Right atrium auricular region (tissue), 2 donors: ENCODE measurements around the gene SYNRG. TPM values are rescaled to one million over a fixed set of nuclear protein-coding genes. Genes with fewer than 3 reads are reported as not detected.

Experiments used
- DNase-seq: peaks from one replicate; pipeline ENCODE4 v3.0.0-alpha.2; 2019; ENCODE audit warnings: low spot score
- H3K27ac ChIP-seq, 2 donors: fragments of 200-600 bp; sonication (generic); 1 replicate in 1 of 2; 2 replicates in 1 of 2; pipeline ENCODE4 v1.5.1; 2016 to 2019
- H3K27me3 ChIP-seq, 2 donors: fragments of 200-600 bp; sonication (generic); one replicate each; pipeline versions ENCODE4 v1.5.1 to v1.6.0; 2017 to 2019
- H3K36me3 ChIP-seq: fragments of 200-600 bp; sonication (generic); one replicate; pipeline ENCODE4 v1.5.1; 2016
- H3K4me1 ChIP-seq, 2 donors: fragments of 200-600 bp; sonication (generic); one replicate each; pipeline versions ENCODE4 v1.5.1 to v1.6.0; 2017 to 2019
- H3K4me3 ChIP-seq, 2 donors: fragments of 200-600 bp; sonication (generic); 1 replicate in 1 of 2; 2 replicates in 1 of 2; pipeline ENCODE4 v1.5.1; 2017 to 2019; ENCODE audit warnings: mild to moderate bottlenecking in 1 of 2, moderate library complexity in 1 of 2
- H3K9me3 ChIP-seq, 2 donors: fragments of 200-600 bp; sonication (generic); one replicate each; pipeline ENCODE4 v1.5.1; 2019
- total RNA-seq, 2 donors: library from RNA; depleted of rRNA; stranded (reverse); fragments of >200 nt; gene quantifications; one replicate each; pipeline ENCODE4 v1.1.0, GENCODE V29; 2016
- TF ChIP-seq, protein P1 (sequence below), 2 donors: fragments of 200-600 bp; sonication (generic); IDR thresholded peaks; one replicate each; pipeline ENCODE4 v1.5.1; 2019; ENCODE audit warnings: antibody characterized with exemption in 2 of 2

Gene SYNRG
- total RNA-seq, 2 donors from 2014 or later, result 15.0 to 18.4 TPM

DNA sequence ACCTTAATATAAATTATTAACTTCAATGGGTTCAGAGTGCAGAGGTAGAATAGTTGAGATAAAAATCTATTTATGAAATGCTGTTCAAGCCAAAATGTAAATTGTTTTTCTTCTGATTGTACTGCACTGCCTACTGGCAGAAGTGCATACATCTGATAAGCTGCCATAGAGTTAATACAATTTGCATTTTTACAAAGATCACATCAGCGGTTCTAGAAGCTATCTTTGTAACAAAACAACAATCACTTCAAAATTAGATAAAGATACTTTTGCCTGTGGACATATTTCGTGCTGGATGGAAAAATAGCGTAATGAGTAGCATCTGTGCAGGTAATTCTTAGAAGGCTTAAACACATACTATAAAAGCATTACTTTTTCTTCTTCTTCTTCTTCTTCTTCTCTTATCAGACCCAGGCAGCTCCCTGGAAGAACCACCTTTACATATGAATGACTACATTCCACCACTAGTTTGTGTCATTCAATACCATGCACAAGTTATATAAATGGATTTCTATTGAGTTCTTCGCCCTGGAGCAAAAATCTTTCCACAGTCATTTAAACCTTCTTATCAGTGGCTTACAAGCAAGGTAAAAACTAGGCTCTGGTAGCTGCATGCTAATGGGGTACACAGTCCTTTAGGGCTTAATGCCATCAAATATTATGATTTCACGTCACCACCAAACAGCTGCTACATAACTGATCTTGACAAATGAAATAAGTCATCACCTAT lies 47.0 kb downstream of the SYNRG start:
- H3K9me3 ChIP-seq, result no peaks in the 10 kb centered on the region
- H3K27ac ChIP-seq, result no peak overlapping the region
- no peaks in the 10 kb centered on the region for H3K4me1 ChIP-seq
- DNase-seq, result no peak
- no peaks in the 10 kb centered on the region for H3K27me3 ChIP-seq
- TF ChIP-seq, protein P1, sequence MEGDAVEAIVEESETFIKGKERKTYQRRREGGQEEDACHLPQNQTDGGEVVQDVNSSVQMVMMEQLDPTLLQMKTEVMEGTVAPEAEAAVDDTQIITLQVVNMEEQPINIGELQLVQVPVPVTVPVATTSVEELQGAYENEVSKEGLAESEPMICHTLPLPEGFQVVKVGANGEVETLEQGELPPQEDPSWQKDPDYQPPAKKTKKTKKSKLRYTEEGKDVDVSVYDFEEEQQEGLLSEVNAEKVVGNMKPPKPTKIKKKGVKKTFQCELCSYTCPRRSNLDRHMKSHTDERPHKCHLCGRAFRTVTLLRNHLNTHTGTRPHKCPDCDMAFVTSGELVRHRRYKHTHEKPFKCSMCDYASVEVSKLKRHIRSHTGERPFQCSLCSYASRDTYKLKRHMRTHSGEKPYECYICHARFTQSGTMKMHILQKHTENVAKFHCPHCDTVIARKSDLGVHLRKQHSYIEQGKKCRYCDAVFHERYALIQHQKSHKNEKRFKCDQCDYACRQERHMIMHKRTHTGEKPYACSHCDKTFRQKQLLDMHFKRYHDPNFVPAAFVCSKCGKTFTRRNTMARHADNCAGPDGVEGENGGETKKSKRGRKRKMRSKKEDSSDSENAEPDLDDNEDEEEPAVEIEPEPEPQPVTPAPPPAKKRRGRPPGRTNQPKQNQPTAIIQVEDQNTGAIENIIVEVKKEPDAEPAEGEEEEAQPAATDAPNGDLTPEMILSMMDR (IDR thresholded peaks at IDR 0.05), result no peak
- H3K4me3 ChIP-seq, result no peak overlapping the region
- peaks cover 67% of the 10 kb centered on the region for H3K36me3 ChIP-seq

DNA sequence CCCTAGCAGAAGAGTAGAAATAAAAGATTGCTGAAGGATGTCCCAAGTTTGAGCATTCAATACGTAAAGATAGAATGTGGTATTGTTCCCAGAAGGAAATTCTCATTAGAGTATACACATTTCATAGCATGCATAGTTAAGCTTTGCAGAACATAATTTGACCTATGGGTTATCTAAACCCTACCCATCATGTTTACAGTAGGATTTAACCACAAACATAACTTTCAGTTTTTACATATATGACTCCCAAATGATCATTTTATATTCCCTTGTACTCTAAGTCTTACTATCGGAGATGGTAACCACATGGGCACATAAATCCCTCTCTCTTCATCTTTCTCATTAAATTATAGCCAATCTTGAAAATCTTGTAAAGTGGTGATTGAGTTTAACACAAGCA lies 50.9 kb downstream of the SYNRG start:
- Histone ChIP-seq H3K4me1 (no peaks in the 10 kb centered on the region), H3K36me3 (peaks cover 56% of the 10 kb centered on the region), H3K4me3 (no peak overlapping the region), H3K27ac (no peak overlapping the region), H3K9me3 (no peaks in the 10 kb centered on the region), H3K27me3 (no peaks in the 10 kb centered on the region)
- DNase-seq, result no peak
- TF ChIP-seq, protein P1 (IDR thresholded peaks at IDR 0.05), result no peak

DNA sequence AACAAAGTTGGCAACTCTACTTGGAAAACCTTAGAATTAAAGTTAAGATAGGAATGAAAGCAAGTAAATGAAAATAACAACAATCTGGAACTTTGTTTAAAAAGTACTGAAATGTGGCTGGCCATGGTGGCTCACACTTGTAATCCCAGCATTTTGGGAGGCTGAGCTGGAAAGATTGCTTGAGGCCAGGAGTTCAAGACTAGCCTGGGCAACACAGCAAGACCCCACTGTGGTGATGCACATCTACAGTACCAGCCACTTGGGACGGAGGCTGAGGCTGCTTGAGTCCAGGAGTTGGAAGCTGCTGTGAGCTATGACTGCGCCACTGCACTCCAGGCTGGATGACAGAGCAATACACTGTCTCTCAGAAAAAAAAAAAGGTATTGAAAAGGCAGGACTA lies 51.7 kb downstream of the SYNRG start:
- Histone ChIP-seq H3K36me3 (peaks cover 62% of the 10 kb centered on the region), H3K4me1 (no peaks in the 10 kb centered on the region), H3K27me3 (no peaks in the 10 kb centered on the region)

DNA sequence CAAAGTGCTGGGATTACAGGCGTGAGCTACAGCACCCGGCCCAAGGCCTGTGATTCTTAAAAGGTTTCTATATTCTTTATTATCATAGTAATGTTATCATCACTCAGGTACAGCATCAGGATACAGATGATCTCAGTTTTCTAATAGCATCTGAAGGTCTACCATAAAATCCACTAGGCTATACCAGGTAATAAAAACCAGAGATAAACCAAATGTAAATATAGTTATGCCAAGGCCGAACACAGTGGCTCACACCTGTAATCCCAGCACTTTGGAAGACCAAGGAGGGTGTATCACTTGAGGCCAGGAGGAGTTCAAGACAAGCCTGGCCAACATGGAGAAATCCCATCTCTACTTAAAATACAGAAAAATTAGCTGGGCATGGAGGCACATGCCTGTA lies 53.8 kb downstream of the SYNRG start:
- TF ChIP-seq, protein P1 (IDR thresholded peaks at IDR 0.05), result no peak
- no peaks in the 10 kb centered on the region for H3K27me3 ChIP-seq
- H3K27ac ChIP-seq, result no peak overlapping the region
- DNase-seq, result no peak
- H3K4me1 ChIP-seq, result peaks cover 0 to 5% of the 10 kb centered on the region in 2 donors
- peaks cover 42% of the 10 kb centered on the region for H3K36me3 ChIP-seq
- no peak overlapping the region for H3K4me3 ChIP-seq
- no peaks in the 10 kb centered on the region for H3K9me3 ChIP-seq

More for the DNA sequence above, 51.7 kb downstream of the SYNRG start:
- no peak overlapping the region for H3K27ac ChIP-seq
- H3K9me3 ChIP-seq, result no peaks in the 10 kb centered on the region
- TF ChIP-seq, protein P1 (IDR thresholded peaks at IDR 0.05), result no peak
- no peak for DNase-seq
- H3K4me3 ChIP-seq, result no peak overlapping the region

DNA sequence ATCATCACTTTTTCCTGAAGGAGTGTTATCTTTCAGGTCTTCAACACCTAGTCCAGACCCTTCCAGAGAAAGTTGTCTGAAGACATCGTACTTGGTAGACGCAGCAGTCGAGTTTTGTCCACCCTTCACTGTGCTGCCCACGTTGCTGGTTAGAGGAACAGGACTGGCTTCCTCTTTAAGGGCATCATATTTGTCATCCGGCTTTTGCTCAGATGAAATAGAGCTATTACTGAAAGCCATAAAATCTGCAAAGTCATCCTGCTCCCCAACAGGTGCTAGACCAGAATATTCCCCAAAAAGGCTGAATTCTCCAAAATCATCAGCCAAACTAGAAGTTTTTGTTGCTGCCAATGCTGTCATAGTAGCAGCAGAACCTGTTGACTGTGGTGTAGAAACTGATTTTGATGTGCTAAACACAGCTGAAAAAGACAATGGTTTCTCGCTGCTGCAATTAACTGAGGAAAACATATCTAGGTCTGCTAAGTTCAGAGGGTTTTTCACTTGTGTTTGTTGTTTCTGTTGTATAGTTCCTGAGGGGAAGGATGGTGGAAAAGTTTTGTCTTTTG lies 55.7 kb downstream of the SYNRG start:
- Histone ChIP-seq H3K36me3 (peaks cover 23% of the 10 kb centered on the region), H3K27me3 (no peaks in the 10 kb centered on the region), H3K4me1 (peaks cover 0 to 6% of the 10 kb centered on the region in 2 donors), H3K27ac (no peak overlapping the region), H3K9me3 (no peaks in the 10 kb centered on the region), H3K4me3 (no peak overlapping the region)
- DNase-seq, result no peak
- TF ChIP-seq, protein P1 (IDR thresholded peaks at IDR 0.05), result no peak
